ENCODE results near the gene FKBP15.

- TF ChIP-seq CTCF (IDR thresholded peaks at IDR 0.05; ENCODE audit: low read depth, low read length) = no peak
- TF ChIP-seq EZH2phosphoT487 (IDR thresholded peaks at IDR 0.05; ENCODE audit: low read depth) = no peak
These were observed 72.1 kb downstream of the FKBP15 start for GRCh38 chr9:113148781-113149510.
